Fibroblast of the conjunctiva (primary cell): ENCODE measurements around the gene HEATR3.
A peak's percentile ranks its signal among the peaks of the same experiment; 100 is the strongest.

Source experiments
- DNase-seq: peaks from one replicate; pipeline ENCODE4 v3.0.0-alpha.2; 2010; ENCODE audit warnings: low read depth

The HEATR3 gene

DNA sequence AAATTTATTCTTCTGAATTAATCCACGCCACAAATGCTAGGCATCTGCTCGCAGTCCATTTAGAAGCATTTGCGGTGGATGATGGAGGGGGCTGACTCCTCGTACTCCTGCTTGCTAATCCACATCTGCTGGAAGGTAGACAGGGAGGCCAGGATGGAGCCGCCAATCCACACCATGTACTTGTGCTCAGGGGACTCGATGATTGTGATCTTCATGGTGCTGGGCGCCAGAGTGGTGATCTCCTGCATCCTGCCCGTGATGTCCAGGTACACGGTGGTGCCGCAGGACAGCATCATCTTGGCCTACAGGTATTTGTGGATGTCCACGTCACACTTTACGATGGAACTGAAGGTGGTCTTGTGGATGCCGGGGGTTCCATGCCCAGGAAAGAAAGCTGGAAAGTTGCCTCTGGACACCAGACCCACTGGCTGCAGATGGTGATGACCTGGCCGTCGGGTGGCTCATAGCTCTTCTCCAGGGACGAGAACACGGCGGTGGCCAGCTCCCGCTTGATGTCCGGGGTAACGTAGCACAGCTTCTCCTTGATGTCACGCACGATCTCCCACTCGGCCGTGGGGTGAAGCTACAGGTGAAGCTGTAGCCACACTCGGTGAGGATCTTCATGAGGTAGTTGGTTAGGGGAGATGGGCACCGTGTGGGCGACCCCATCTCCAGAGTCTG lies 7.5 kb upstream of the HEATR3 start:
- no peak for DNase-seq

DNA sequence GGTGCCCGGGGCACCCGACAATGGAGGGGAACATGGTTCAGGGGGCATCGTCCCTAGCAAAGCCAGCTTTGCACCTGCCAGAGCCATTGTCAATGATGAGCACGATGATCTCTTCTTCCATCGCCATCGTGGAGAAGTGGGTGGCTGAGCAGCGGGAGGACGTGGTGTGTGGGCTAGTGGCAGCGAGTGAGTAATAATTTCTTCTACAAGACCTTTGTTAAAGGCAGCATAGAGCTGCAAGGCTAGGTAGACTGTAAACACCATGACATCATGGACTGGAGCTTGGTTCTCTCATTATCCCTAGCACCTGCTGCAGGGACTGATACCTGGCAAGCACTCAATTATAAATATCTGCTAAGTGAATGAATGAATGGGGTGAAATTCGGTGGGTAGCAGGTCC lies 6.7 kb upstream of the HEATR3 start:
- no peak for DNase-seq

DNA sequence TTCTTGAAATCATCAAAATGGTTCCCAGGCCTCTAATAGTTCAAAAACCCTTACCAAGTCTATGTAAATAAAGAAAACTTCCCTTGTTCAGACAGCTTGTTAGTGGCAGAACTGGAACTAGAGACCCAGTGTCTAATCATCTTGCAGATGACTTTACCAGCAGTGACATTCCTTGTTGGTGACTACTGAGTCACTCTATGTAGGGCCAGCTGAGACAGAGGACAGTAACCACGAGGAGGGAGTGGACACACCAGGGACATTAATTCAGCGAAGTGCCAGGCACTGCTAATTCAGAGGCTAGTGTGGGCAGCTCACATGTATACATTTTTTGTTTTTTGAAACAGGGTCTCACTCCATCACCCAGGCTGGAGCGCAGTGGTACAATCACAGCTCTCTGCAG lies 6.1 kb upstream of the HEATR3 start:
- DNase-seq, result no peak

DNA sequence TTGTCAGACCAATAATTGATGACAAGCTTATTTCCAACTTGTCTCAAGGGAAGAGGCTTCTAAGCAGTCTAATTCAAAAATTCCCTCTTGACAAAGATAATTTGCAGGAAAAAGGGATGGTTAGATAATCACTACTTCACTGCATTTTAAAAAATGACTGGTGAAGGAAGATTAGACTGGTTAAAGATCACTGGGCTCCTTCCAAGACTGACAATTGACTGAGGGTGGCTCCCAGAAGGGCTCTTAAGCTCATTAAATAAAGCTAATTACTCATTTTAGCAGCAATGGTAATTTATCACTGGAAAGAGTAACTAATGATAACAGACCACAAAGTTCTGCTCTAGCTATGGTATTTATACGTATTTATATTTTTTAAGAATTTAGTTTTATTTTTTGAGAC lies 4.4 kb upstream of the HEATR3 start:
- DNase-seq, result no peak

DNA sequence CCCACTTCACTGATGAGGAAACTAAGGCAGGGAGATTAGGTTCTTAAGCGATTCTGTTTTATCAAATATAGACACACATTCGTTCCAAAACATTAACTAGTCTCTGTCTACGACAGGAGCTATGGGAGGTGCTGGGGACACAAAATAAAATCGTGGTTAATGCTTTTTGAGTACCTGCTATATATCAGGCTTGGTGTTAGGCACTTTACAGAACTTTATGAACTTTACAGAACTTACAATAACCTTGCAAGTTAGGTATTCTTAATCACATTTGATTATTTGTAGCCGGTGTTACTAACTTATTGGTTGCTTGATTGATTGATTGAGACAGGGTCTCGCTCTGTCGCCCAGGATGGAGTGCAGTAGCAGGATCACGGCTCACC lies 538 bp upstream of the HEATR3 start:
- no peak for DNase-seq

DNA sequence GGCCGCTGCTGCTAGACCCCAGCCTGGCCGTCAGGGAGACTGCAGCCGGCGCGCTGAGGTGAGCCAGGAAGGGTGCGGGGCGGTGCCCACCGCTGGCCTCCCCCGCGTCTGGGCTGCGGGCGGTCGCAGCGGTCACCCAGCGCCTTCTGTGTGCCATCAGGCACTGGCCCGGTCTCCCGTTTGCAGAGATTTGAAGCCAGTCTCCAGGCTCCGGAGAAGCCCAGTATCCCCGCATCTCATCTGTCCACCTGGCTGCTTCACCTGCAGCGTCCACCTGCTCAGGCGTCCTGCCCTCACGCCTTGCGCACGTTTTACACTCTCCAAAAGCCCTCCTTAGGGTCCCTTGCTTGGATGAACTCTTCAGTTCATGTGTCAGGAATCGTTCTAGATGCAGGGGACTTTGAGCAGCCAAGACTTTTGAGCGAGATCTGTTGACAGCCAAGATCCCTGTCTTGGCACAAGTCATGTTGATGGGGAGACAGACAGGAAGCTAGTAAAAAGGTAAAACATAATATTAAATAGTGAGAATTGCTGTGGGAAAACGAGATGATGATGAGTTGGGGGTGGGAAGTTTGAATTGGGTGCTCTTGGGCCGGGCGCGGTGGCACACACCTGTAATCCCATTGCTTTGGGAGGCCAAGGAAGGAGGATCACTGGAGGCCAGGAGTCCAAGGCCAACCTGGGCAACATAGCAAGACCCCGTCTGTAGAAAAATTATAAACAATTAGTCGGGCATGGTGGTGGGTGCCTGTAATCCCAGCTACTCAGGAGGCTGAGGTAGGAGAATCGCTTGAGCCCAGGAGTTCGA lies 916 bp downstream of the HEATR3 start:
- no peak for DNase-seq

GRCh38 chr16:50067290-50067853 lies 1.6 kb downstream of the HEATR3 start:
- DNase-seq, result peak; percentile 53

- DNase-seq, result no peak
These were observed 2.8 kb downstream of the HEATR3 start for GRCh38 chr16:50068550-50068949.

DNA sequence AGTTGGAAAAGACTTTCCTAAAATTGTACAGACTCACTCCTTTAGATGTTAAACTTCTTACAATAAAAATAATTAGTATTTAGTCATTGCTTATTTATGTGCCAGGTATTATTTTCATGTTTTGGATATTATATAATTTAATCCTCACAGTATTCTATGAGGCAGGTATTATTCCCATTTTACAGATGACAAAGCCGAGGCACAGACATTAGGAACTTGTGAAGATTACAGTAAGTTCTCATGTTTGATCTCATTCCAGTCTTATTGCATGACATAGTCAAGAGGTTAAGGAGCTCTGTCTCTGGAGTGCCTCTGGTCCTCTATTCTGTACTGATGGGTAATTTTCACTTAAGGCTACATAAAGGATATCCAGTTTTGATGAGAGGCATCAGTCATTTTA lies 3.3 kb downstream of the HEATR3 start:
- no peak for DNase-seq

DNA sequence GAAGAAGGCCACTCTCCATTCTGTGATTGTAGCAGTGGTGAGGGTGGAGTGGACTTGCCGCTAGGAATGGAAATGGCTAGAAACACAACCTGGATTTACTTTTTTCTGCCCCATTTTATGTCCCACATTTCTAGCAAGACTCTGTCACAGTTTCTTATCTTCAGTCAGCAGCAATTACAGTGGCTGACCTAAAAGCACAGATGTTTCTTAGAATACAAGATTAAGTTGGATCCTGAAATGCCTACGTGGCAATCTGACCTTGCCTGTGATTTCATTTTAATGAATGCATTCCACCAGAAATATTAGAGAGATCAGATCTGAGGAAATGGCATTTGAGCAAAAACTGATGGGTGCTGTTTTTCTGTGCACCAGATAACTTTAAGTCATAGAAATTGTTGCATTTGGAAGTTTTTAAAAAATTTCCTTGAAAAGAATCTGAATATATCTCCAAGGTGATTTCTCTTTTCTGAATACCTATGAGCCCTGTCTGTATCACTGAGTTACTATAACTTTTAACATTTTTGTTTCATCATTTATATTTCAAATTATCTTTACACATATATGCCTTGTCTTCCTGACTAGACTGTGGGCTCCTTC lies 5.4 kb downstream of the HEATR3 start:
- no peak for DNase-seq

GRCh38 chr16:50072730-50073129 lies 7.0 kb downstream of the HEATR3 start:
- no peak for DNase-seq

DNA sequence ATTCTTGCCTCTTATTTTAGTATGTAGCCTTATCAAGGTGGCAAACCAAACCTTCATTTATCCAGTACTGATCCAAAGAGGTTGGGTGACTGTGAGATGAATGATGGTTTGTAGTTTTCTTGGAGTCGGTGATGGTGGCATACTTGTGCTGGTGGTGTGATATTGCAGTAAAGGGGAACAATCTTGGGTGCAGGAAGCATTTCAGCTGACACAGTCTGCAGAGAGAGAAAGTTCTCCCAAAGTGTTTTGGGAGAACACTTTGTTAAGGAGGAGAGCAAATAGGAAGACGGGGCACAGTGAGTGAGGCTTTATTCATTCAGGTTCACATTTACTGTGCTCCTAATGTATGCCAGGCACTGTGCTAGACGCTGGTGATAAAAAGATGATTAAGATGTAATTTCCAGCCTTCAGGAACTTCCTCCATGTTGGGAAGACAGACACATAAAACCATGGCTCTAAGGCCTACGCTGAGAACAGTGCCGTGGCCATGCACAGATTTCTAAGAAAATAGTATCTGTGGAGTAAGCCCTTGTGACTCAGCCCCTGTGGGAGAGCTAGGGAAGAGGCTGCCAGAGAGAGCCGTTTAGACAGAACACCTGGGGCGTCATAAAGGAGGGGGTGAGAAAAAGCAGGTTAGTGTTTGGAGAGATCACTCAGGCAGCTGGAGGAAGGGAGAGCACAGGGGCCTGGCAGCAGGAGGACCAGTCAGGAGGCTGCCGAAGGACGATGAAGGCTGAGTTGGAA lies 13.8 kb downstream of the HEATR3 start:
- no peak for DNase-seq

DNA sequence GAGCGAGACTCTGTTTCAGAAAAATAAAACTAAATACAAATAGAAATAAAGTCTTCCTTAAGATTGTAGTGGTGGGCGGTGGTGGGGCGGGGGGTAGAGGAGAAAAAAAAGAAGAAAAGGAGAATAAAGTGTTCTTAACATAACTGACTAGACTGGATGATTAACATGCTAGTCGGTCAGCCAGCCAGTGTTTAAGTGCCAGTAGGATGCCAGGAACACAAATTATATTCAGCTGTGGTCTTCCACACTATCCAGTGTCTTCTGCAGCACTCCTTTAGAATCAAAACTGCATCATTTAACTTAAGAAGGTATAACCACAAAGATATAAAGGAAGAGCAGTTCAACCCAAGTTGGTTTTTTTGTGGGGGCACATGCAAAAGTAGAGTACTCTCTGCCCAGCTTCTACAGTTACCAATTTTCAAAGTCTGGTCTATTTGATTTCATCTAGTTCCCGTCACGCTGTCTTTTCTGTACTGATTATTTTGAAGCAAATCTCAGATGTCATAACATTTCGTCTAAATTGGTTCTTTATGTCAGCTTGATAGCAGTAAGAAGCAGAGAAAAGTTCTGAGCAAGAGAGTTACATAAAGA lies 15.8 kb downstream of the HEATR3 start:
- no peak for DNase-seq

DNA sequence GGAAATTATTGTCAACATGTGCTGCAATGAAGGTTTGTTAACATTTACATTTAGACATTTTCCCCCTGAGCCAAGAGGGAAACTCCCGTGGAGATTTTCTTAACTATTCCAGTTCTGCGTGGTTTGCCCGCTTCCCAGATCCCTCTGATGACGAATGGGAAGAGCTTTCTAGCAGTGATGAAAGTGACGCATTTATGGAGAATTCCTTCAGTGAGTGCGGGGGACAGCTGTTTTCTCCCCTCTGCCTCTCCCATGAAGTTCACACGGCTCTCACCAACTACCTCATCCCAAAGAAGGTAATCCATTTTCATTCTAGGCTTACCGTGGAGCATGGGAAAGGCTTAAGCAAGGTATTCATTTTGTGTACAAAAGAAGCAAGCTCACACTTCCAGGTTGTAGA lies 18.2 kb downstream of the HEATR3 start:
- DNase-seq, result no peak

- no peak for DNase-seq
These were observed 20.4 kb downstream of the HEATR3 start for GRCh38 chr16:50086176-50086575.

- DNase-seq, result no peak
These were observed 22.5 kb downstream of the HEATR3 start for GRCh38 chr16:50088302-50088701.

- DNase-seq, result no peak
These were observed 27.1 kb downstream of the HEATR3 start for GRCh38 chr16:50092891-50093290.

- DNase-seq, result no peak
These were observed 28.1 kb downstream of the HEATR3 start for GRCh38 chr16:50093607-50094539.

- DNase-seq, result peak; percentile 36
These were observed 31.0 kb downstream of the HEATR3 start for GRCh38 chr16:50096791-50097190.

DNA sequence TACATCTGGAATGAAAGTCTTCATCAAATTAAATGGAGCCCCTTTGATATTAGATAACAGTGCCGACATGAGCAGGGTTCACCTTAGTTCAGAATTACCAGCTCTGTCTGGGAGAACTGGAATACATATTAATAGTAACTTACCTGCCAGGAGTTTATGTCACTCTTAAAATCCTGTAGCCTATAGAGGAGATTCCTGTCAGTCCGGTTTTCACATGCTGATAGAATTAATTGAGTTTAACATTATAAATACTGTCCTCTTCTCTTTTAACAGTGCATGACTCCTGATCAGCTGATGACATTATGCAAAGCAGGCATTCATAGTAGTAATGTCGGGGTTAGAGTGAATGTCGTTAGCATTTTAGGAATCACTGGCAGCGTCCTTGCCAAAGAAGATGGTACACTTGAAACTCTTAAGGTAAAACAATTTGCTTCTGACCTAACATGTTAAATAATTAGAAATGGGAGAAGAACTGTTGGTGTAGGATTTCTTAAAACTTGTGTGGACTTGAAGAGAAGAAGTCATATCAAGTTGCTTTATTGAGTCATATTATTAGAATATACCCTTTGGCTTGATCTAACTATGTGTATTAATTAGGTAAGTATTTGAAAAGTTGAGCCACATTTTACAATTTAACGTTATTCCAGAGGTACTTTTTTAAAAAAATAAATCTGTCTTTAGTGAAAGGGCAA lies 34.3 kb downstream of the HEATR3 start:
- no peak for DNase-seq
